ENCODE results near the gene SETDB2. TPM values are rescaled to one million over a fixed set of nuclear protein-coding genes. Genes with fewer than 3 reads are reported as not detected.

SETDB2 gene
- total RNA-seq, 1 donor from 2014 or later, result 18.1 TPM

GRCh38 chr13:49409008-49409407 is 35.1 kb upstream of the SETDB2 start:
- no peak for TF ChIP-seq CTCF (IDR thresholded peaks at IDR 0.05)
- Histone ChIP-seq H3K36me3 (no peaks in the 10 kb centered on the region), H3K4me3 (no peak overlapping the region), H3K27me3 (no peaks in the 10 kb centered on the region), H3K4me1 (no peaks in the 10 kb centered on the region), H3K9me3 (peaks cover 6% of the 10 kb centered on the region), H3K27ac (no peak overlapping the region)
- no peak for DNase-seq
- no peak for ATAC-seq
- intact Hi-C loops (cut with DNase I), result no loop called here

GRCh38 chr13:49410006-49410405 is 34.1 kb upstream of the SETDB2 start:
- no peak for TF ChIP-seq CTCF (IDR thresholded peaks at IDR 0.05)
- DNase-seq (no peak), ATAC-seq (no peak)
- no peak overlapping the region for H3K27ac ChIP-seq
- H3K27me3 ChIP-seq, result no peaks in the 10 kb centered on the region
- H3K36me3 ChIP-seq, result no peaks in the 10 kb centered on the region
- peaks cover under 1% of the 10 kb centered on the region for H3K9me3 ChIP-seq
- intact Hi-C loops (cut with DNase I), result no loop called here
- H3K4me3 ChIP-seq, result no peak overlapping the region
- no peaks in the 10 kb centered on the region for H3K4me1 ChIP-seq

GRCh38 chr13:49410477-49410876 is 33.6 kb upstream of the SETDB2 start:
- ATAC-seq (no peak), DNase-seq (no peak)
- Histone ChIP-seq H3K36me3 (no peaks in the 10 kb centered on the region), H3K27me3 (no peaks in the 10 kb centered on the region), H3K4me1 (no peaks in the 10 kb centered on the region), H3K27ac (no peak overlapping the region), H3K4me3 (no peak overlapping the region), H3K9me3 (no peaks in the 10 kb centered on the region)
- no peak for TF ChIP-seq CTCF (IDR thresholded peaks at IDR 0.05)
- intact Hi-C loops (cut with DNase I), result no loop called here

GRCh38 chr13:49411353-49411752 is 32.7 kb upstream of the SETDB2 start:
- H3K27me3 ChIP-seq, result no peaks in the 10 kb centered on the region
- no peak overlapping the region for H3K27ac ChIP-seq
- H3K4me1 ChIP-seq, result no peaks in the 10 kb centered on the region
- no peaks in the 10 kb centered on the region for H3K9me3 ChIP-seq
- H3K4me3 ChIP-seq, result no peak overlapping the region
- no peak for TF ChIP-seq CTCF (IDR thresholded peaks at IDR 0.05)
- H3K36me3 ChIP-seq, result no peaks in the 10 kb centered on the region
- ATAC-seq (no peak), DNase-seq (no peak)
- intact Hi-C loops (cut with DNase I), result no loop called here

GRCh38 chr13:49412749-49413148 is 31.3 kb upstream of the SETDB2 start:
- H3K27ac ChIP-seq, result no peak overlapping the region
- TF ChIP-seq CTCF (IDR thresholded peaks at IDR 0.05), result no peak
- no peaks in the 10 kb centered on the region for H3K36me3 ChIP-seq
- no peak for DNase-seq
- no peaks in the 10 kb centered on the region for H3K4me1 ChIP-seq
- intact Hi-C loops (cut with DNase I), result no loop called here
- no peaks in the 10 kb centered on the region for H3K9me3 ChIP-seq
- H3K27me3 ChIP-seq, result no peaks in the 10 kb centered on the region
- no peak for ATAC-seq
- H3K4me3 ChIP-seq, result no peak overlapping the region

- intact Hi-C loops (cut with DNase I), result no loop called here
Observed at GRCh38 chr13:49417161-49417560, 26.9 kb upstream of the SETDB2 start.

More at GRCh38 chr13:49417161-49417560, 26.9 kb upstream of the SETDB2 start:
- ATAC-seq (no peak), DNase-seq (no peak)
- H3K4me1 ChIP-seq, result no peaks in the 10 kb centered on the region
- no peaks in the 10 kb centered on the region for H3K36me3 ChIP-seq
- no peaks in the 10 kb centered on the region for H3K27me3 ChIP-seq
- TF ChIP-seq CTCF (IDR thresholded peaks at IDR 0.05), result no peak
- no peaks in the 10 kb centered on the region for H3K9me3 ChIP-seq
- no peak overlapping the region for H3K4me3 ChIP-seq
- H3K27ac ChIP-seq, result no peak overlapping the region
